ENCODE data around the gene PCA3. TPM values are rescaled to one million over a fixed set of nuclear protein-coding genes. Genes with fewer than 3 reads are reported as not detected.

PCA3 gene
- total and polyA plus RNA-seq, 2 donors (not counting 3 experiments of a cell fraction or from before 2014, with no cell fraction given) = 0.86 to 2.5 TPM

GRCh38 chr9:76720245-76720644 lies 44.0 kb upstream of the PCA3 start:
- H3K27ac ChIP-seq (ENCODE audit: insufficient read depth, low read depth, low read length) = no peak overlapping the region
- H3K4me1 ChIP-seq (ENCODE audit: control insufficient read depth, extremely low read depth, insufficient read depth, low read length) = peaks cover 15% of the 10 kb centered on the region
- H3K9ac ChIP-seq (replicated peaks; ENCODE audit: extremely low read depth, insufficient read depth, low read length) = no peak overlapping the region
- dilution Hi-C loops (cut with MboI; ENCODE audit: extremely low pct_ligation_motif_present, low sequenced_read_pairs) = no loop called here
- H4K20me1 ChIP-seq (replicated peaks; ENCODE audit: control insufficient read depth, extremely low read depth, insufficient read depth, low read length) = no peaks in the 10 kb centered on the region
- peaks cover 2 to 5% of the 10 kb centered on the region in 2 experiments for H3K27me3 ChIP-seq (ENCODE audit: control insufficient read depth in 2 of 2, insufficient read depth in 2 of 2, low read length in 2 of 2)
- no peaks in the 10 kb centered on the region for H3K9me3 ChIP-seq (replicated peaks; ENCODE audit: control insufficient read depth, insufficient read depth, low read length)
- intact Hi-C loops (cut with micrococcal nuclease) = loop anchor here (5.0 kb wide), 1 partner anchor 1372 kb away; no protein-coding TSS in a partner anchor
- H3K36me3 ChIP-seq (ENCODE audit: control insufficient read depth in 2 of 2, extremely low read depth in 1 of 2, insufficient read depth in 2 of 2, low read length in 2 of 2) = no peaks in the 10 kb centered on the region
- no peak overlapping the region for H2AFZ ChIP-seq (ENCODE audit: low read depth, low read length)
- BruUV-seq (replicated peaks) = no TSS peak
- DNase-seq (ENCODE audit: low read depth, low spot score) (no peak), FAIRE-seq (no peak)
- H3K79me2 ChIP-seq (ENCODE audit: control insufficient read depth, insufficient read depth, low read length) = no peaks in the 10 kb centered on the region
- H3K9me1 ChIP-seq (replicated peaks; ENCODE audit: control insufficient read depth, extremely low read depth, insufficient read depth, low read length) = no peaks in the 10 kb centered on the region
- TF ChIP-seq EZH2 (IDR thresholded peaks at IDR 0.05; ENCODE audit: borderline replicate concordance, low read depth, low read length, severe bottlenecking) (no peak), MYC (IDR thresholded peaks at IDR 0.05; ENCODE audit: low read depth, low read length) (no peak), CTCF (IDR thresholded peaks at IDR 0.05; ENCODE audit: extremely low read depth in 1 of 2, insufficient read depth in 1 of 2, low read depth in 1 of 2, low read length in 2 of 2) (no peak), FOS (IDR thresholded peaks at IDR 0.05; ENCODE audit: borderline replicate concordance, insufficient read depth, low read length) (no peak), MAX (IDR thresholded peaks at IDR 0.05; ENCODE audit: insufficient read depth, insufficient read length) (no peak), POLR2AphosphoS5 (IDR thresholded peaks at IDR 0.05; ENCODE audit: insufficient read depth, low read depth, low read length) (no peak), POLR2A (IDR thresholded peaks at IDR 0.05; ENCODE audit: low read depth, low read length) (no peak), JUN (IDR thresholded peaks at IDR 0.05; ENCODE audit: borderline replicate concordance, insufficient read depth, insufficient read length, low read depth) (no peak)
- H3K4me3 ChIP-seq (replicated peaks in 1 of 3; ENCODE audit: insufficient read depth in 1 of 3, low read depth in 1 of 3, low read length in 3 of 3) = no peak overlapping the region
- H3K4me2 ChIP-seq (ENCODE audit: insufficient read depth, low read length) = no peak overlapping the region
- POLR2A ChIA-PET = no interaction called here
- CTCF ChIA-PET = interaction anchor here (1.4 to 2.2 kb wide), 2 partner anchors 13 to 16 kb away, joined by 3 to 5 read pairs; no protein-coding TSS in a partner anchor

Data from endothelial cell of umbilical vein (primary cell).